Measurements from ENCODE around the gene CCDC85A. TPM values are rescaled to one million over a fixed set of nuclear protein-coding genes. Genes with fewer than 3 reads are reported as not detected.

The CCDC85A gene
- total RNA-seq, 1 experiment from 2014 or later = 3.0 TPM

- H3K36me3 Mint-ChIP-seq (ENCODE audit: insufficient read depth, unreplicated experiment) = no peaks in the 10 kb centered on the region
- intact Hi-C loops (cut with micrococcal nuclease; ENCODE audit: unreplicated experiment) = no loop called here
- H3K9me3 Mint-ChIP-seq (ENCODE audit: low read depth, unreplicated experiment) = peaks cover 2% of the 10 kb centered on the region
- TF ChIP-seq CTCF (IDR thresholded peaks at IDR 0.05; ENCODE audit: unreplicated experiment) = no peak
- peaks cover 22% of the 10 kb centered on the region for H3K27me3 Mint-ChIP-seq (ENCODE audit: unreplicated experiment)
- DNase-seq = no peak
- H3K4me1 Mint-ChIP-seq (ENCODE audit: low read depth, unreplicated experiment) = no peaks in the 10 kb centered on the region
- BruUV-seq (replicated peaks) = no TSS peak
- H3K27ac Mint-ChIP-seq (ENCODE audit: unreplicated experiment) = no peak overlapping the region
- CTCF ChIA-PET = no interaction called here
- no peak overlapping the region for H3K4me3 Mint-ChIP-seq (ENCODE audit: low read depth, unreplicated experiment)
These were observed 14.3 kb upstream of the CCDC85A start for GRCh38 chr2:56169521-56169920.

GRCh38 chr2:56170504-56170903 lies 13.3 kb upstream of the CCDC85A start:
- Mint-ChIP-seq H3K36me3 (ENCODE audit: insufficient read depth, unreplicated experiment) (no peaks in the 10 kb centered on the region), H3K9me3 (ENCODE audit: low read depth, unreplicated experiment) (peaks cover 2% of the 10 kb centered on the region), H3K4me1 (ENCODE audit: low read depth, unreplicated experiment) (no peaks in the 10 kb centered on the region), H3K27ac (ENCODE audit: unreplicated experiment) (no peak overlapping the region), H3K4me3 (ENCODE audit: low read depth, unreplicated experiment) (no peak overlapping the region), H3K27me3 (ENCODE audit: unreplicated experiment) (peaks cover 22% of the 10 kb centered on the region)
- intact Hi-C loops (cut with micrococcal nuclease; ENCODE audit: unreplicated experiment) = no loop called here
- no TSS peak for BruUV-seq (replicated peaks)
- no peak for DNase-seq
- CTCF ChIA-PET = no interaction called here
- no peak for TF ChIP-seq CTCF (IDR thresholded peaks at IDR 0.05; ENCODE audit: unreplicated experiment)

GRCh38 chr2:56170988-56171387 lies 12.8 kb upstream of the CCDC85A start:
- CTCF ChIA-PET = no interaction called here
- H3K27me3 Mint-ChIP-seq (ENCODE audit: unreplicated experiment) = peaks cover 22% of the 10 kb centered on the region

GRCh38 chr2:56175779-56176178 lies 8.0 kb upstream of the CCDC85A start:
- H3K27me3 Mint-ChIP-seq (ENCODE audit: unreplicated experiment) = no peaks in the 10 kb centered on the region

More at GRCh38 chr2:56170988-56171387, 12.8 kb upstream of the CCDC85A start:
- peaks cover 2% of the 10 kb centered on the region for H3K9me3 Mint-ChIP-seq (ENCODE audit: low read depth, unreplicated experiment)
- no TSS peak for BruUV-seq (replicated peaks)
- no peaks in the 10 kb centered on the region for H3K4me1 Mint-ChIP-seq (ENCODE audit: low read depth, unreplicated experiment)
- no peak for DNase-seq
- H3K27ac Mint-ChIP-seq (ENCODE audit: unreplicated experiment) = no peak overlapping the region
- no peaks in the 10 kb centered on the region for H3K36me3 Mint-ChIP-seq (ENCODE audit: insufficient read depth, unreplicated experiment)
- intact Hi-C loops (cut with micrococcal nuclease; ENCODE audit: unreplicated experiment) = no loop called here
- no peak overlapping the region for H3K4me3 Mint-ChIP-seq (ENCODE audit: low read depth, unreplicated experiment)
- no peak for TF ChIP-seq CTCF (IDR thresholded peaks at IDR 0.05; ENCODE audit: unreplicated experiment)

More at GRCh38 chr2:56175779-56176178, 8.0 kb upstream of the CCDC85A start:
- H3K4me3 Mint-ChIP-seq (ENCODE audit: low read depth, unreplicated experiment) = no peak overlapping the region
- DNase-seq = no peak
- BruUV-seq (replicated peaks) = no TSS peak
- CTCF ChIA-PET = no interaction called here
- H3K4me1 Mint-ChIP-seq (ENCODE audit: low read depth, unreplicated experiment) = no peaks in the 10 kb centered on the region
- TF ChIP-seq CTCF (IDR thresholded peaks at IDR 0.05; ENCODE audit: unreplicated experiment) = no peak
- intact Hi-C loops (cut with micrococcal nuclease; ENCODE audit: unreplicated experiment) = no loop called here
- no peaks in the 10 kb centered on the region for H3K36me3 Mint-ChIP-seq (ENCODE audit: insufficient read depth, unreplicated experiment)
- no peak overlapping the region for H3K27ac Mint-ChIP-seq (ENCODE audit: unreplicated experiment)
- peaks cover 2% of the 10 kb centered on the region for H3K9me3 Mint-ChIP-seq (ENCODE audit: low read depth, unreplicated experiment)
